ENCODE measurements around the gene SAMM50. TPM values are rescaled to one million over a fixed set of nuclear protein-coding genes. Genes with fewer than 3 reads are reported as not detected.

Gene SAMM50
- total and polyA plus RNA-seq, 4 donors: 19.2 to 30.1 (median 26.0) TPM

DNA sequence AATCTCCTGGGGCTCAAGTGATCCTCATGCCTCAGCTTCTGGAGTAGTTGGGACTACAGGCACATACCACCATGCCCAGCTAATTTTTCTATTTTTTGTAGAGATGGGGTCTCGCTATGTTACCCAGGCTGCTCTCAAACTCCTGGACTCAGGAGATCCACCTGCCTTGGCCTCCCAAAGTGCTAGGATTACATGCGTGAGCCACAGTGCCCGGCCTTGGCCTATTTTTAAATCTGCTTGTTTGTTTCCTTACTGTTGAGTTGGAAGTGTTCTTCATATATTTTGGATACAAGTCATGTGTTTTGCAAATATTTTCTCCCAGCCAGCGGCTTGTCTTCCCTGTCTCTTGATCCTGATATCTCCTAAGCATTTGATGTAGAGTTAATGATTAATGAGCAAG, 73.8 kb downstream of the SAMM50 start:
- H3K27me3 ChIP-seq (ENCODE audit: control insufficient read depth in 4 of 4, insufficient read depth in 4 of 4, low read length in 3 of 4): no peaks in the 10 kb centered on the region
- TF ChIP-seq, protein P1, sequence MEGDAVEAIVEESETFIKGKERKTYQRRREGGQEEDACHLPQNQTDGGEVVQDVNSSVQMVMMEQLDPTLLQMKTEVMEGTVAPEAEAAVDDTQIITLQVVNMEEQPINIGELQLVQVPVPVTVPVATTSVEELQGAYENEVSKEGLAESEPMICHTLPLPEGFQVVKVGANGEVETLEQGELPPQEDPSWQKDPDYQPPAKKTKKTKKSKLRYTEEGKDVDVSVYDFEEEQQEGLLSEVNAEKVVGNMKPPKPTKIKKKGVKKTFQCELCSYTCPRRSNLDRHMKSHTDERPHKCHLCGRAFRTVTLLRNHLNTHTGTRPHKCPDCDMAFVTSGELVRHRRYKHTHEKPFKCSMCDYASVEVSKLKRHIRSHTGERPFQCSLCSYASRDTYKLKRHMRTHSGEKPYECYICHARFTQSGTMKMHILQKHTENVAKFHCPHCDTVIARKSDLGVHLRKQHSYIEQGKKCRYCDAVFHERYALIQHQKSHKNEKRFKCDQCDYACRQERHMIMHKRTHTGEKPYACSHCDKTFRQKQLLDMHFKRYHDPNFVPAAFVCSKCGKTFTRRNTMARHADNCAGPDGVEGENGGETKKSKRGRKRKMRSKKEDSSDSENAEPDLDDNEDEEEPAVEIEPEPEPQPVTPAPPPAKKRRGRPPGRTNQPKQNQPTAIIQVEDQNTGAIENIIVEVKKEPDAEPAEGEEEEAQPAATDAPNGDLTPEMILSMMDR (IDR thresholded peaks at IDR 0.05; ENCODE audit: low read depth, low read length, missing input control): no peak
- TF ChIP-seq HNF4G (IDR thresholded peaks at IDR 0.05): no peak
- no peak for TF ChIP-seq RAD21 (IDR thresholded peaks at IDR 0.05)
- TF ChIP-seq ATF3 (IDR thresholded peaks at IDR 0.05): no peak
- TF ChIP-seq HNF4A (conservative IDR thresholded peaks at IDR 0.05): no peak
- TF ChIP-seq, protein P2, sequence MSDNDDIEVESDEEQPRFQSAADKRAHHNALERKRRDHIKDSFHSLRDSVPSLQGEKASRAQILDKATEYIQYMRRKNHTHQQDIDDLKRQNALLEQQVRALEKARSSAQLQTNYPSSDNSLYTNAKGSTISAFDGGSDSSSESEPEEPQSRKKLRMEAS (IDR thresholded peaks at IDR 0.05): no peak
- TF ChIP-seq NR2F2 (IDR thresholded peaks at IDR 0.05): no peak
- no peak for TF ChIP-seq EGR1 (IDR thresholded peaks at IDR 0.05; ENCODE audit: low read depth in 2 of 2)
- TF ChIP-seq SP1 (IDR thresholded peaks at IDR 0.05): no peak
- no peak for TF ChIP-seq FOXA2 (IDR thresholded peaks at IDR 0.05)
- no peak for TF ChIP-seq YY1 (IDR thresholded peaks at IDR 0.05)
- TF ChIP-seq GABPA (IDR thresholded peaks at IDR 0.05 in 1 of 2, conservative IDR thresholded peaks at IDR 0.05 in 1 of 2): no peak
- TF ChIP-seq JUND (IDR thresholded peaks at IDR 0.05): no peak
- TF ChIP-seq ZBTB33 (IDR thresholded peaks at IDR 0.05): no peak
- no peak for TF ChIP-seq FOXA1 (IDR thresholded peaks at IDR 0.05)
- no peak for TF ChIP-seq REST (IDR thresholded peaks at IDR 0.05)
- TF ChIP-seq TAF1 (conservative IDR thresholded peaks at IDR 0.05): no peak
- TF ChIP-seq RXRA (IDR thresholded peaks at IDR 0.05): no peak
- DNase-seq (ENCODE audit: low spot score): no peak
- H3K4me1 ChIP-seq (ENCODE audit: control insufficient read depth in 4 of 4, insufficient read depth in 4 of 4, low read length in 3 of 4): peaks cover 5 to 11% (median 8%) of the 10 kb centered on the region in 4 donors
- H3K27ac ChIP-seq (ENCODE audit: low read depth in 1 of 2, low read length in 2 of 2): no peak overlapping the region
- no peak overlapping the region for H3K9ac ChIP-seq (ENCODE audit: low read depth in 1 of 2, low read length in 2 of 2)
- no peaks in the 10 kb centered on the region for H3K9me3 ChIP-seq (ENCODE audit: control insufficient read depth in 4 of 4, low read length in 3 of 4)
- 44% methylated on average over 4 of the region's 4 CpGs for WGBS
- no peaks in the 10 kb centered on the region for H3K36me3 ChIP-seq (ENCODE audit: control insufficient read depth in 4 of 4, insufficient read depth in 3 of 4, low read depth in 1 of 4, low read length in 3 of 4)
- H3K4me3 ChIP-seq (ENCODE audit: low read depth in 1 of 3, low read length in 3 of 3): no peak overlapping the region

Measured in liver (tissue), 9 donors.